OCI-LY3 (cell line): ENCODE measurements around the gene PACRG.

Experiments
- H2AFZ ChIP-seq: fragments of 200-600, 300-600 bp; shearing (Covaris generic); 2 replicates; pipeline ENCODE4 v1.6.0; 2014; ENCODE audit warnings: antibody characterized with exemption, low read depth, low read length
- H3K27ac ChIP-seq: fragments of 200-600, 300-600 bp; sonication (generic); 2 replicates; pipeline ENCODE4 v1.5.1; 2014; ENCODE audit warnings: mild to moderate bottlenecking, low read length, moderate library complexity, mixed read lengths
- H3K27me3 ChIP-seq: fragments of 200-600, 300-600 bp; sonication (generic); 2 replicates; pipeline ENCODE4 v1.6.1; 2014; ENCODE audit warnings: low read depth, low read length, mixed read lengths
- H3K36me3 ChIP-seq: fragments of 200-600, 300-600 bp; sonication (generic); replicated peaks from 2 replicates; pipeline ENCODE3; 2014; ENCODE audit warnings: low read depth, low read length, mixed read lengths
- H3K4me1 ChIP-seq: fragments of 300-600, 200-600 bp; sonication (generic); 2 replicates; pipeline ENCODE4 v1.6.1; 2014; ENCODE audit warnings: low read length, mixed read lengths
- H3K4me2 ChIP-seq: fragments of 200-600, 300-600 bp; sonication (generic); 2 replicates; pipeline ENCODE4 v1.6.1; 2014; ENCODE audit warnings: low read length, mixed read lengths
- H3K4me3 ChIP-seq: fragments of 300-600, 200-600 bp; sonication (generic); 2 replicates; pipeline ENCODE4 v1.5.1; 2014; ENCODE audit warnings: antibody characterized with exemption, mild to moderate bottlenecking, low read length, moderate library complexity
- H3K79me2 ChIP-seq: fragments of 300-600, 200-600 bp; shearing (Covaris generic); 2 replicates; pipeline ENCODE4 v1.6.1; 2014; ENCODE audit warnings: mild to moderate bottlenecking, low read length, mixed read lengths
- H3K9ac ChIP-seq: fragments of 300-600, 200-600 bp; shearing (Covaris generic); 2 replicates; pipeline ENCODE4 v1.6.0; 2014; ENCODE audit warnings: mild to moderate bottlenecking, low read length, moderate library complexity
- H3K9me3 ChIP-seq: fragments of 200-600, 300-600 bp; shearing (Covaris generic); 2 replicates; pipeline ENCODE4 v1.6.1; 2014; ENCODE audit warnings: low read length, mixed read lengths; ENCODE audit not compliant: insufficient read depth
- H4K20me1 ChIP-seq: fragments of 200-600, 300-600 bp; sonication (generic); 2 replicates; pipeline ENCODE4 v1.6.1; 2016; ENCODE audit warnings: low read length, mixed read lengths; ENCODE audit not compliant: insufficient read depth
- EZH2phosphoT487 ChIP-seq: fragments of 200-600 bp; shearing (Covaris generic); IDR thresholded peaks from 2 replicates; pipeline ENCODE4 v1.6.1; 2018; ENCODE audit warnings: antibody characterized with exemption, mixed run types, low read depth
- TF ChIP-seq, protein P1 (sequence below): fragments of 200-600, 300-600 bp; sonication (generic); IDR thresholded peaks from 2 replicates; pipeline ENCODE4 v1.5.1; 2014; ENCODE audit warnings: antibody characterized with exemption, low read length, low read depth

Gene PACRG

DNA sequence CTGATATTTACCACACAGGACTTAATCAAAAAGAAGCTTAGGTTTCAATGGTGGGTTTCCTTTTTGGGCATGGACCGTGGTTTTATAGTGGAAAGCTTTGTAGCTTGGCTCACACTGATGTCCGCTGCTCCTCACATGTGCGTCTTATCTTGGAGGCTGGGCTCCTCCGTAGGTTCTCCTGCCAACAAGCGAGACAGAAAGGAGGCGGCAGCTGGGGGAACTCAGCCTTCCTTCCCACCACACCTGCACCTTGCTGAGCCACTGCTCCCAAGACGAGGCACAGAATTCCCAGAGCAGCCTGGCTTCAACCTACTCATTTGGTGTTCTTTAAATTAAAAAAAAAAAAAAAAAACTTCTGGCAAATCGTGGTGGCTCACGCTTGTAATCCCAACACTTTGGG is 451.3 kb downstream of the PACRG start:
- Histone ChIP-seq H3K4me2 (no peak overlapping the region), H3K9ac (no peak overlapping the region), H3K36me3 (no peaks in the 10 kb centered on the region), H3K27ac (no peak overlapping the region), H3K9me3 (no peaks in the 10 kb centered on the region), H2AFZ (no peak overlapping the region), H4K20me1 (no peaks in the 10 kb centered on the region), H3K27me3 (peaks cover 17% of the 10 kb centered on the region), H3K4me1 (peaks cover 14% of the 10 kb centered on the region), H3K79me2 (no peaks in the 10 kb centered on the region), H3K4me3 (no peak overlapping the region)
- TF ChIP-seq, protein P1, sequence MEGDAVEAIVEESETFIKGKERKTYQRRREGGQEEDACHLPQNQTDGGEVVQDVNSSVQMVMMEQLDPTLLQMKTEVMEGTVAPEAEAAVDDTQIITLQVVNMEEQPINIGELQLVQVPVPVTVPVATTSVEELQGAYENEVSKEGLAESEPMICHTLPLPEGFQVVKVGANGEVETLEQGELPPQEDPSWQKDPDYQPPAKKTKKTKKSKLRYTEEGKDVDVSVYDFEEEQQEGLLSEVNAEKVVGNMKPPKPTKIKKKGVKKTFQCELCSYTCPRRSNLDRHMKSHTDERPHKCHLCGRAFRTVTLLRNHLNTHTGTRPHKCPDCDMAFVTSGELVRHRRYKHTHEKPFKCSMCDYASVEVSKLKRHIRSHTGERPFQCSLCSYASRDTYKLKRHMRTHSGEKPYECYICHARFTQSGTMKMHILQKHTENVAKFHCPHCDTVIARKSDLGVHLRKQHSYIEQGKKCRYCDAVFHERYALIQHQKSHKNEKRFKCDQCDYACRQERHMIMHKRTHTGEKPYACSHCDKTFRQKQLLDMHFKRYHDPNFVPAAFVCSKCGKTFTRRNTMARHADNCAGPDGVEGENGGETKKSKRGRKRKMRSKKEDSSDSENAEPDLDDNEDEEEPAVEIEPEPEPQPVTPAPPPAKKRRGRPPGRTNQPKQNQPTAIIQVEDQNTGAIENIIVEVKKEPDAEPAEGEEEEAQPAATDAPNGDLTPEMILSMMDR: no peak
- TF ChIP-seq EZH2phosphoT487: no peak

DNA sequence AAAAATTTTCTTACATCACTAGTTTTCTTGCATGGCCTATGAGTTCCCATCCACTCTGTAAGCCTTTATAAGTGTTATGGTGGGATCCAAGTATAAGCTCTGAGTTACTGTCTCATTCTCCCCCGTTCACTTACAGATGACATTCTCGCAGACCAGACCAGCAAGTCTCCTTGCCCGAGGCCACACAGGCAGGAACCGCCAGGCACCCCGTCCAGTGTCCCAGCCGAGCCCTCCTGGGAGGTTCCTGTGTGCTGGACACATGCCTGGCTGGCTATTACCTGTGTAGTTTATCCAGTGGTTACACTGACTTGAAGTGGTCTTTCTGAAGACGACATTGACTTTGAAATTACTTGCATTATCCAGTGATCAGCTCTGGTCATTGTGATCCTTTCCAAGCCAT is 451.9 kb downstream of the PACRG start:
- Histone ChIP-seq H2AFZ (no peak overlapping the region), H3K9ac (no peak overlapping the region), H4K20me1 (no peaks in the 10 kb centered on the region), H3K79me2 (no peaks in the 10 kb centered on the region), H3K4me2 (no peak overlapping the region), H3K4me3 (no peak overlapping the region), H3K4me1 (peaks cover 14% of the 10 kb centered on the region), H3K9me3 (no peaks in the 10 kb centered on the region), H3K27me3 (peaks cover 17% of the 10 kb centered on the region), H3K27ac (no peak overlapping the region), H3K36me3 (no peaks in the 10 kb centered on the region)
- no peak for TF ChIP-seq EZH2phosphoT487

DNA sequence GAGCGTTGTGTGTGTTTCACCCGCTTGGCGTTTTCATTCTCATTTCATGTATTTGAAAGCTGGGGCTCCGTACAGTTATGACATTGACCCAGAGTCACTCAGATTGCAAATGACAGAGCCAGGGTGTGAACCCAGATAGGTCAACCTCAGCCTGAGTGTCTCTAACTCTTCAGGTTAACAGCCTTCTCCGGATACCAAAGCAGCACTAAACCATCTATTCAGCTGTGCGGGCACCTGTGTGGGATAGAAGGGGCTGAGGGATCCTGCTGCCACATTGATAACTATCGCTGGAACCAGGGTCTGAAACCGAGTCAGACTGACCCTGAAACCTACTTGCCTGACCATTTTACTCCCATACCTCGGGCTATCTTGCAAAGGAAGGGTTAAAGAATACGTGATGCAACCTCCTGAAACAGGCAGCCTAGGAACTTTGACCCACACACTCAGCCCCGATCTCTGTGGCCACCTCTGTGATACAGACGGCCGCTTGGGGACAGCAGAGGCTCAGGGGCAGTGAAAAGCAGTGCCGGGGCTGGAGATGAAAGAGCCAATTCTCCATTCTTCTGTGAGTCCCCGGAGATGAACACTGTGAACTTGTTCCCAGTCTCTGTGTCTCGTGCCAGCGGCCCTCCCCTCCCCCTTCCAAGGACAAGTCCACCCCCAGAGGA is 453.2 kb downstream of the PACRG start:
- Histone ChIP-seq H3K4me1 (peaks cover 14% of the 10 kb centered on the region), H3K27me3 (peaks cover 17% of the 10 kb centered on the region), H4K20me1 (no peaks in the 10 kb centered on the region), H2AFZ (no peak overlapping the region), H3K36me3 (no peaks in the 10 kb centered on the region), H3K4me3 (peak overlapping the region; percentile 36), H3K9me3 (no peaks in the 10 kb centered on the region), H3K79me2 (no peaks in the 10 kb centered on the region), H3K9ac (no peak overlapping the region), H3K27ac (no peak overlapping the region), H3K4me2 (peak overlapping the region; percentile 58)
- no peak for TF ChIP-seq EZH2phosphoT487
- TF ChIP-seq, protein P1: peak; percentile 73

DNA sequence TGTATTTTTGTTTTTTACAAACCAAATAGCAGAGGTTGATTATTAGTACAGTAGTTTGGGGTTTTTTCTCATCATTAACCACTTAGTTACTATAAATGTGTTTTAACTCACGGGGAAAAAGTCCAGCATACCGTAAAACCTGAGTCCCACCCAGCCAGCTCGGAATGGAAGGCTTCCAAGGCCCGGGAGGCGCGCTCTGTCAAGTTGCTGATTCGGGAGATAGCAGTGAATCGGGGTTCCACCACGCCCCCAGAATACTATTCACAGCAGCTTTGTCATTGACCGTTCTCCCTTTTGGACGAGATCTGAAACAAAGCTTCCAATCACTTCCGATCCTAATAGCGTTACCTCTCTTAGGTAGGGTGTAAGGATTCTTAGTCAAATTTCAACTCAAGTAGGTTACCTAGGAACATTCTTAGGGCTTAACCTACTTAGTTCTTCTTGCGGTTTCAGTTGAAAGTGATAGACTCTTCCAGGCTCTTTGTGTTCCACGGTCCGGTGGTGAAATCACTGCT is 453.9 kb downstream of the PACRG start:
- peaks cover 14% of the 10 kb centered on the region for H3K4me1 ChIP-seq
- no peaks in the 10 kb centered on the region for H3K9me3 ChIP-seq
- H3K79me2 ChIP-seq: no peaks in the 10 kb centered on the region
- H4K20me1 ChIP-seq: no peaks in the 10 kb centered on the region
- TF ChIP-seq EZH2phosphoT487: no peak
- TF ChIP-seq, protein P1: no peak
- peak overlapping the region; percentile 58 for H3K4me2 ChIP-seq
- H3K36me3 ChIP-seq: no peaks in the 10 kb centered on the region
- H3K27me3 ChIP-seq: peaks cover 17% of the 10 kb centered on the region
- H3K9ac ChIP-seq: no peak overlapping the region
- no peak overlapping the region for H3K4me3 ChIP-seq
- no peak overlapping the region for H3K27ac ChIP-seq
- H2AFZ ChIP-seq: no peak overlapping the region
